Caco-2 (cell line): ENCODE measurements around the gene KIF18A. TPM values are rescaled to one million over a fixed set of nuclear protein-coding genes. Genes with fewer than 3 reads are reported as not detected.
A peak's percentile ranks its signal among the peaks of the same experiment; 100 is the strongest.
"Not testable (repeated sequence)": the region's sequence is repeated elsewhere in the genome, so short reads cannot be mapped to it uniquely, and the experiment has no call there.

Experiments
- BruUV-seq: library from RNA; stranded (reverse); fragments of 400-500 nt; replicated peaks from 2 replicates; lab custom pipeline; 2021; lab: Mats Ljungman, UMichigan
- CTCF ChIA-PET: fragments of 300-600 bp; sonication (Branson Sonifier 250); formaldehyde crosslinking; loops from one replicate; lab custom pipeline; 2022; ENCODE audit warnings: antibody characterized with exemption; lab: Charles Lee
- POLR2A ChIA-PET: fragments of 300-600 bp; sonication (Branson Sonifier 250); formaldehyde crosslinking; loops from one replicate; lab custom pipeline; 2022; ENCODE audit warnings: antibody characterized with exemption; lab: Charles Lee
- DNase-seq, 2 experiments: peaks; one replicate each; pipeline versions ENCODE4 v3.0.0 to v3.0.0-alpha.2; 2020 to 2022
- H3K27me3 ChIP-seq: replicated peaks from 2 replicates; pipeline ENCODE4 v1.6.0; 2011; ENCODE audit warnings: low read length; ENCODE audit not compliant: control insufficient read depth, insufficient read depth
- H3K36me3 ChIP-seq: 2 replicates; pipeline ENCODE4 v1.5.1; 2011; ENCODE audit warnings: low read length; ENCODE audit not compliant: control insufficient read depth, insufficient read depth
- H3K4me1 ChIP-seq: fragments of 250-450 bp; sonication (Bioruptor Pico); 2 replicates; pipeline ENCODE4 v1.5.1; 2020; ENCODE audit warnings: mild to moderate bottlenecking
- H3K4me3 ChIP-seq: 2 replicates; pipeline ENCODE4 v1.5.1; 2011; ENCODE audit warnings: low read depth, mild to moderate bottlenecking, control low read depth, low read length
- H3K9me3 ChIP-seq: fragments of 250-450 bp; sonication (Bioruptor Pico); 2 replicates; pipeline ENCODE4 v1.5.1; 2020; ENCODE audit warnings: mild to moderate bottlenecking, moderate library complexity
- H3K27ac Mint-ChIP-seq: one replicate; pipeline ENCODE4 v1.8.0; 2022; ENCODE audit warnings: mixed read lengths; ENCODE audit not compliant: unreplicated experiment
- H3K27me3 Mint-ChIP-seq: one replicate; pipeline ENCODE4 v1.8.0; 2022; ENCODE audit warnings: mixed read lengths; ENCODE audit not compliant: insufficient read depth, unreplicated experiment
- H3K36me3 Mint-ChIP-seq: one replicate; pipeline ENCODE4 v1.8.0; 2022; ENCODE audit warnings: mild to moderate bottlenecking, mixed read lengths; ENCODE audit not compliant: insufficient read depth, unreplicated experiment
- H3K4me1 Mint-ChIP-seq: one replicate; pipeline ENCODE4 v1.8.0; 2022; ENCODE audit warnings: low read depth, mixed read lengths; ENCODE audit not compliant: unreplicated experiment
- H3K4me3 Mint-ChIP-seq: one replicate; pipeline ENCODE4 v1.8.0; 2022; ENCODE audit warnings: mild to moderate bottlenecking, moderate library complexity, mixed read lengths; ENCODE audit not compliant: unreplicated experiment
- H3K9me3 Mint-ChIP-seq: one replicate; pipeline ENCODE4 v1.8.0; 2022; ENCODE audit warnings: mixed read lengths; ENCODE audit not compliant: unreplicated experiment
- CTCF ChIP-seq, 2 experiments: fragments of 200-600 bp in 1 of 2; IDR thresholded peaks; 1 replicate in 1 of 2; 2 replicates in 1 of 2; pipeline versions ENCODE4 v1.5.1 to v1.8.0; 2011 to 2022; ENCODE audit warnings: antibody characterized with exemption in 1 of 2, control low read depth in 1 of 2, inconsistent platforms in 1 of 2, low read depth in 1 of 2, low read length in 1 of 2, mild to moderate bottlenecking in 1 of 2, moderate library complexity in 1 of 2; ENCODE audit not compliant: insufficient read depth in 1 of 2, severe bottlenecking in 1 of 2, unreplicated experiment in 1 of 2
- intact Hi-C: fragments of 100-400 bp; cut with micrococcal nuclease; formaldehyde crosslinking; loops from one replicate; pipeline ENCODE4 v1.10.0; 2022; ENCODE audit not compliant: unreplicated experiment
- total RNA-seq: library from RNA; stranded (reverse); gene quantifications from 2 replicates; pipeline ENCODE4 v1.2.3, GENCODE V29; 2022

The KIF18A gene
- total RNA-seq, 1 experiment from 2014 or later: 22.3 TPM

GRCh38 chr11:28137832-28138231 is 29.9 kb upstream of the KIF18A start:
- H3K27me3 ChIP-seq: no peaks in the 10 kb centered on the region
- H3K9me3 ChIP-seq: peaks cover 26% of the 10 kb centered on the region
- BruUV-seq: no TSS peak
- CTCF ChIA-PET: no interaction called here
- intact Hi-C loops: no loop called here
- Mint-ChIP-seq H3K27me3 (no peaks in the 10 kb centered on the region), H3K36me3 (peaks cover 32% of the 10 kb centered on the region), H3K9me3 (peaks cover 43% of the 10 kb centered on the region), H3K27ac (no peak overlapping the region), H3K4me3 (no peak overlapping the region), H3K4me1 (no peaks in the 10 kb centered on the region)
- no peak for TF ChIP-seq CTCF (IDR thresholded peaks at IDR 0.05; ENCODE audit: insufficient read depth in 1 of 2, low read depth in 1 of 2, low read length in 1 of 2, severe bottlenecking in 1 of 2, unreplicated experiment in 1 of 2)
- no peaks in the 10 kb centered on the region for H3K4me1 ChIP-seq
- DNase-seq: peak in 1 of 2 experiments; percentile 4
- POLR2A ChIA-PET: no interaction called here
- peaks cover 4% of the 10 kb centered on the region for H3K36me3 ChIP-seq
- no peak overlapping the region for H3K4me3 ChIP-seq

- Mint-ChIP-seq H3K9me3 (peaks cover 42% of the 10 kb centered on the region), H3K27ac (no peak overlapping the region), H3K36me3 (peaks cover 32% of the 10 kb centered on the region), H3K27me3 (no peaks in the 10 kb centered on the region), H3K4me3 (no peak overlapping the region), H3K4me1 (no peaks in the 10 kb centered on the region)
- no peaks in the 10 kb centered on the region for H3K4me1 ChIP-seq
- peaks cover 4% of the 10 kb centered on the region for H3K36me3 ChIP-seq
- peaks cover 26% of the 10 kb centered on the region for H3K9me3 ChIP-seq
- H3K4me3 ChIP-seq: no peak overlapping the region
- H3K27me3 ChIP-seq: no peaks in the 10 kb centered on the region
- no peak for TF ChIP-seq CTCF (IDR thresholded peaks at IDR 0.05; ENCODE audit: insufficient read depth in 1 of 2, low read depth in 1 of 2, low read length in 1 of 2, severe bottlenecking in 1 of 2, unreplicated experiment in 1 of 2)
- CTCF ChIA-PET: no interaction called here
- no TSS peak for BruUV-seq
- POLR2A ChIA-PET: no interaction called here
- no peak for DNase-seq
- intact Hi-C loops: no loop called here
Observed at GRCh38 chr11:28137366-28137765, 29.4 kb upstream of the KIF18A start.

GRCh38 chr11:28136157-28136556 is 28.2 kb upstream of the KIF18A start:
- CTCF ChIA-PET, H3K4me1 Mint-ChIP-seq, DNase-seq, H3K4me3 ChIP-seq, POLR2A ChIA-PET, intact Hi-C loops, H3K27me3 ChIP-seq, H3K4me3 Mint-ChIP-seq, H3K36me3 ChIP-seq, H3K27me3 Mint-ChIP-seq, H3K4me1 ChIP-seq, H3K27ac Mint-ChIP-seq, BruUV-seq: not testable (repeated sequence)
- Mint-ChIP-seq H3K36me3 (peaks cover 25% of the 10 kb centered on the region), H3K9me3 (peaks cover 30% of the 10 kb centered on the region)
- H3K9me3 ChIP-seq: peaks cover 26% of the 10 kb centered on the region

- H3K4me1 ChIP-seq: no peaks in the 10 kb centered on the region
- no peaks in the 10 kb centered on the region for H3K4me1 Mint-ChIP-seq
- H3K27ac Mint-ChIP-seq: no peak overlapping the region
- H3K9me3 Mint-ChIP-seq: peaks cover 9% of the 10 kb centered on the region
- no TSS peak for BruUV-seq
- no peaks in the 10 kb centered on the region for H3K27me3 ChIP-seq
- peaks cover 4% of the 10 kb centered on the region for H3K36me3 ChIP-seq
- H3K27me3 Mint-ChIP-seq: no peaks in the 10 kb centered on the region
- POLR2A ChIA-PET: no interaction called here
- CTCF ChIA-PET: no interaction called here
- no peak for DNase-seq
- no peak for TF ChIP-seq CTCF (IDR thresholded peaks at IDR 0.05; ENCODE audit: insufficient read depth in 1 of 2, low read depth in 1 of 2, low read length in 1 of 2, severe bottlenecking in 1 of 2, unreplicated experiment in 1 of 2)
- H3K9me3 ChIP-seq: peaks cover 18% of the 10 kb centered on the region
- H3K36me3 Mint-ChIP-seq: peaks cover 5% of the 10 kb centered on the region
- no peak overlapping the region for H3K4me3 ChIP-seq
- H3K4me3 Mint-ChIP-seq: no peak overlapping the region
- intact Hi-C loops: no loop called here
Observed at GRCh38 chr11:28133146-28133545, 25.2 kb upstream of the KIF18A start.
